ENCODE data around the gene THSD7A.

GRCh38 chr7:11689096-11689495, 142.9 kb downstream of the THSD7A start:
- TF ChIP-seq CTCF (IDR thresholded peaks at IDR 0.05; ENCODE audit: control extremely low read depth in 1 of 3, insufficient read depth in 1 of 3, low read depth in 1 of 3, low read length in 3 of 3): no peak
- TF ChIP-seq SP1 (IDR thresholded peaks at IDR 0.05; ENCODE audit: low read depth, low read length): no peak
- TF ChIP-seq BRCA1 (IDR thresholded peaks at IDR 0.05; ENCODE audit: low read depth, low read length): no peak
- TF ChIP-seq RBBP5 (IDR thresholded peaks at IDR 0.05; ENCODE audit: borderline replicate concordance, low read depth, low read length): no peak
- TF ChIP-seq SIN3A (conservative IDR thresholded peaks at IDR 0.05 in 1 of 2, IDR thresholded peaks at IDR 0.05 in 1 of 2; ENCODE audit: low read depth in 1 of 2, low read length in 2 of 2): no peak
- no peak for TF ChIP-seq EP300 (IDR thresholded peaks at IDR 0.05; ENCODE audit: borderline replicate concordance in 1 of 2, low read depth in 2 of 2, low read length in 2 of 2)

Measured in H1 (cell line).